Vagina (tissue), 2 donors: Measurements from ENCODE around the gene VN1R4.

Source experiments
- CTCF ChIP-seq, 3 experiments: fragments of 450-650 bp in 2 of 3; fragments of 200-600 bp in 1 of 3; sonication (generic) in 1 of 3; IDR thresholded peaks; one replicate each; pipeline ENCODE4 v1.5.1; 2017 to 2019; ENCODE audit warnings: antibody characterized with exemption in 3 of 3, mild to moderate bottlenecking in 2 of 3, moderate library complexity in 2 of 3
- POLR2A ChIP-seq, 2 donors: fragments of 450-650 bp; IDR thresholded peaks; one replicate each; pipeline ENCODE4 v1.6.1; 2017; ENCODE audit warnings: antibody characterized with exemption in 2 of 2, mild to moderate bottlenecking in 2 of 2, moderate library complexity in 2 of 2
- POLR2AphosphoS5 ChIP-seq, 2 donors: sonication (generic); formaldehyde crosslinking; IDR thresholded peaks; one replicate each; pipeline ENCODE4 v1.9.0; 2017; ENCODE audit warnings: antibody characterized with exemption in 2 of 2, mild to moderate bottlenecking in 2 of 2, low read depth in 1 of 2; ENCODE audit not compliant: insufficient read depth in 1 of 2

GRCh38 chr19:53254411-53255341 lies 12.8 kb downstream of the VN1R4 start, which contains the start of gene ZNF677:
- no peak for TF ChIP-seq CTCF (IDR thresholded peaks at IDR 0.05)
- no peak for TF ChIP-seq POLR2A (IDR thresholded peaks at IDR 0.05)
- peak; percentile 22 to 66 for TF ChIP-seq POLR2AphosphoS5 (IDR thresholded peaks at IDR 0.05; ENCODE audit: insufficient read depth in 1 of 2, low read depth in 1 of 2)
